Measurements from ENCODE around the gene MYO7B.

MYO7B gene

DNA sequence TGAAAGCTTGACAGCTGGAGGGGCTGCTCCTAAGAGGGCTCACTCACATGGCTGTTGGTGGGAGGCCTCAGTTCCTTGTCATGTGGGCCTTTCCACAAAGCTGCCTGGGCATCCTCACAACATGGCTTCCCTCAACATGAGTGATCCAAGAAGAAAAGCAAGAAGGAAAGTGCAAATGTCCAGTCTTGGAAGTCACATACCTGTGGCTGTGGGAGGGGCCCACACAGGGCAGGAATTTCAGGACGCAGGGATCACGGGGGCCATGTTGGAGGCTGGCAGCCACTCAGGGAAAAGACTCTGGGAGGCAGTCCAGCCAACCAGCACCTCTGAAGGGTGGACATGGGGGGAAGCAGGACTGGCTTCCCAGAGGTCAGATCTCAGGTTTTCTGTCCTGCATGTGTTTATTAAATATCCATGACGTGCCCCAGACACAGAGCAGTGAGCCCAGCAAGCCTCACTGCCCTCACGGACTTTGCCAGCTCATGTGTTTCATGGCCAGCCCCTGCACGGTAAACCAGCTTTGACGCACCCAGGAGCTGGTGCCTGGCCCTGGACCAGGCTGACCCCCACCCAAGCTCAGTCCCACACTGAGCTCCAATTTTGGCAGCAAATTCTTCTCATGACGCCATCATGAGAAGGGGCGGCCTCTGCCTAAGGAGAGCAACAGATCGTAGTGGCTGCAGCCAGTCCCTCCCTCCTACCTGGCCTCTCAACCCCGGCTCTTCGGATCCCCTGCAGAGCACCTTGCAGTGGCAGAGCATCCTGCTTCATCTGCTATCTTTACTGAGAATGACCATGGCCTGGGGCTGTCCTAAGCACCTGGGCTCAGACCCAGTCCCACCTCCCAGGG is 75.8 kb downstream of the MYO7B start:
- DNase-seq: no peak

- DNase-seq: no peak
Observed at GRCh38 chr2:127612111-127612822, 76.8 kb downstream of the MYO7B start.

DNA sequence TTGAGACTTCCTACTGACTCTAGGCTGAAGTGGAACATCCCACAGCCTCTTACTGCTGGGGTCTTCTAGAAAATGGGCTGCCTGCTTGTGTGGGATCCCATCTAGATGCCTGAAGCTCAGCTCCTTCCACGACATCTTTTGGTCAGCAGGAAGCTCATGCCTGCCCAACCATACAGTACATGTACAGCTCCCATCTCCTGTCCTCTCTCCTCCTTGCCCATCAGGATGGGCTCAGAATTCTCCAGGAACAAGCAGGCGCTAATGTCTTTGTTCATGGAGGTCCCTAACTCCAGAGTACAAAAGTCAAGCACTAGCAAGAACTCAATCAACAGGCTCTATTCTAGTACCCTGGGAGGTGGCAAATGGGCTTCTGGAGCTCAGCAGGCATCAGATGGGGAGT is 78.8 kb downstream of the MYO7B start:
- no peak for DNase-seq

- DNase-seq: no peak
Observed at GRCh38 chr2:127614731-127615130, 79.2 kb downstream of the MYO7B start.

DNA sequence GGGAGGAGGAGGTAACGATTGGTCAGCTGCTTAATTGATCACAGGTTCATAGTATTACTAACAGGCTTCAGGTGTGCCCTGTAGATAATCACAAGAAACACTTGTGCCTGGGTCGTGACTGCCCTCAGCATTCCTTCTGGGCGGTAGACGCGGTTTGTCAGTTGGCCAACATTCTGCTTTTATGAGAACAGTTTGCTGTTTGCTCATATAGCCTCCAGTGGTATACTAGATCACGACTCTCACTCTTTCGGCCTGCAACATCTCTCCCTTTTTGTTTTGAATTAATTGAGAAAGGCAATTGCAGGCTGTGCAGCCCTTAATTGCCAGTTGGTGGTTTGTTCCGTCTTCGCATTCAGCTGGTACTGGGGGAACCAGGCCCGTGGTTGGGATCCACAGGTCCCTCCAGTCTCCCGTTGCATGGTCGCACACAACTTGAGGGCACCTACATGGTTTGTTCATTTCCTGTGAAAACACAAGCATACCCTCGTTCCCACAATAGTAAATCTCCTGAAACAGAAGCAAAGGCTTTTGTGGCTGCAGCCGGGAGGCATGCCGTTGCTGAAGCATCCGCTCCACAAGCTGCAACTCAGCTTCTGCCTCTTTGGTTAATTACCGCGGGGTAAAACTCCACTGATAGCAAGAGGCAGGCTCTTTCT is 80.2 kb downstream of the MYO7B start:
- DNase-seq: no peak

- DNase-seq: no peak
Observed at GRCh38 chr2:127618551-127619202, 83.2 kb downstream of the MYO7B start.

- no peak for DNase-seq
Observed at GRCh38 chr2:127619203-127619590, 83.7 kb downstream of the MYO7B start.

DNA sequence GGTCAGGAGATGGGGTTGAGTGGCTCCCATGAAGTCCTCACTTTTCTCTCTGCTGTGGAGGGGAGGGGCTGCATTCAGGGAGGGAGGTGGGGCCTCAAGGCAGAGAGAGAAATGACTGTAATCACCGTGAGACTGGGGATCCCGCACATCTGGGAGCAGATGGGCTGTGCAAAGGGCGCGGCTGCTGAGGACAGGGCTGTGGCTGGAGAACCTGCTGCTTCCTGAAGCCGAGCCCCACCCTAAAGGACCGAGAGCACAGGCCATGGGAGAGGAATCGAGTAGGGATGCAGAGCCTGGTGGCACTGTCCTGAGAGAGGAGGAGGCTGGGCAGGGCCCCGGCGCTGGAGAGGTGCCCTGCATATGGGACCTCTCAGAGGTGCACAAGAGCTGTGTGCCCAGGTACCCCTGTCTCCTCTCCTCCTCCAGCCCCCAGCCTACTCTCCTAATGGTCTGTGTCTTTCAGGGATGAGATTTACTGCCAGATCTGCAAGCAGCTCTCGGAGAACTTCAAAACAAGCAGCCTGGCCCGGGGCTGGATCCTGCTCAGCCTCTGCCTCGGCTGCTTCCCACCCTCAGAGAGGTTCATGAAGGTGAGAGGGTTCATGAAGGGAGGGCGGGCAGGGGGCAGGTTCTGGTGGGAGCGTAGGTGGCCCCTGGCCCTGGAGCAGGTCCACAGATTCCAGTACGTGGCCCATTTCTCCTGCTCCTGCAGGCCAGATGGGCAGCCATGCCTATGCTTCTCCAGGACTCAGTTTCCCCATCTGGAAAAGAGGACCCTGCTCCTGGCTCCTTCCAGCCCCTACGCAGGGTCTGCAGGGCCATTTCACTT is 84.6 kb downstream of the MYO7B start:
- DNase-seq: no peak

DNA sequence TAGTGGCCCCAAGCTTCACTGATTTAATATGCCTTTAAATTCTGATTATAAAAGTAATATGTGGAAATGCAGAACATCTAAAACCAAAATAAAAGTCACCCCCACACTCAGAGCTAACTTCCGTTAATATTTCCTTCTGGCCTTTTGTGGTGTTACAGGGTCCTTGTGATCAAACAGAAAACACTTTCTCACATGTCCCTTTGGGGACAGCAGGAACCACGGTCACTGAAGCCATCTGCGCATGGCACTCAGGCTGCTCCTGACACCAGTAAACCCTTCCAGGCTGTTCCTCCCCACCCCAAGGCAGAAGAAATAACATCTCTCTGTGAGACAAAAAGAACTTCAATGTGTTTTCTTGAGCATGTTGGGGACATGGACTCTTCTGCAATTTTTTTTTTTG is 85.4 kb downstream of the MYO7B start:
- no peak for DNase-seq

DNA sequence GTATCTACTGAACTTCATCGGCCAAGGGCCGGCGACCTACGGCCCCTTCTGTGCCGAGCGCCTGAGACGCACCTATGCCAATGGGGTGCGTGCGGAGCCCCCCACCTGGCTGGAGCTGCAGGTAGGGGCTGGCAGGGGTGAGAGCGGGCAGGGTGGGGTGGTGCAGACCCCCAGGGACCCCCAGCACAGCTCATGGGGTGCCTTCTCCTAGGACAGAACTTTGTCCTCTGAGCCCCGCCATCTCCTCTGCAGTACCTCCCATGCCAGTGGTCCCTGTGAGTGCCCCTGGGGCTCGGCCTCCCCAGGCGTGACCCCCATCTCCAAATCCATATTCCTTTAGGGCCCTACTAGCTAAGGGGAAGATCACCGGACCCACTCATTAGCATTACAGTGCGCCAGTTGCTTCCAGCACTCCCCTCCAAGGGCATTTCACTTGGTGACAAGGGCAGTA is 86.5 kb downstream of the MYO7B start:
- no peak for DNase-seq

GRCh38 chr2:127622561-127623387 is 87.3 kb downstream of the MYO7B start:
- DNase-seq: no peak

DNA sequence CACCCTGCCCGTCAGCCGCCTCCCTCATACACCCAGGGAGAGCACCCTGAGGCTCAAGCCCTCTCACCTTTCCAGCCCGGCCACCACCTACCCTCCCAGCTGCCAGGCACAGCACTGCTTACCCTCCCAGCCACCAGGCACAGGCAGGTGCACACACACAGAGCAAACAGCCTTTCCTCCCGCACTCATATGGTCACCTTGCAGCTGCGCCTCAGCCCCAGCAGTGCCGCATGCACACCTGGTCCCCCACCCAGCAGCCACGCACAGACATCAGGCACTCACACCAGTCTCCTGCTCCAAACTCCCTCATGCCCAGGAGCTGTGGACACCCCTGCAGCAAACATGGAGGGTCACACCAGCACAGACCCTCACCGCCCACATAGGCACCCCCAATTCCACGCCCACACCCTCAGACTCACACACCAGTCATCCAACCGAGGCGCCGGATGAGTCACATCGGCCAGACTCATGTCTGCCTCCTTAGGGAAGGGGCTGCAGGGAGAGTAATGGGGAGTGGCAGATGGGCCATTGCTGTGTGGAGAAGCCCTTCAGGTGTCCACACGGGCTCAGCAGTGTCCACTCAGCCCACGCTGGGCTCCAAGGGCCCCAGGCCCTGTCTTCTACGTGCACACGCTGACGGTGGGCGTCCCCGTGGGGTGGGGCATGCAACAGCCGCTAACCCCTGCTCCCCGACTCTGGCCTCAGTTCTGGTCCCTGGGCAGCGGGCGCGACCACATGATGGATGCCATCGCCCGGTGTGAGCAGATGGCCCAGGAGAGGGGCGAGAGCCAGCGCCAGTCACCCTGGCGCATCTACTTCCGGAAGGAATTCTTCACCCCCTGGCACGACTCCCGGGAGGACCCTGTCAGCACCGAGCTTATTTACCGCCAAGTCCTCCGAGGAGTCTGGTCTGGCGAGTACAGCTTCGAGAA is 88.2 kb downstream of the MYO7B start:
- no peak for DNase-seq

DNA sequence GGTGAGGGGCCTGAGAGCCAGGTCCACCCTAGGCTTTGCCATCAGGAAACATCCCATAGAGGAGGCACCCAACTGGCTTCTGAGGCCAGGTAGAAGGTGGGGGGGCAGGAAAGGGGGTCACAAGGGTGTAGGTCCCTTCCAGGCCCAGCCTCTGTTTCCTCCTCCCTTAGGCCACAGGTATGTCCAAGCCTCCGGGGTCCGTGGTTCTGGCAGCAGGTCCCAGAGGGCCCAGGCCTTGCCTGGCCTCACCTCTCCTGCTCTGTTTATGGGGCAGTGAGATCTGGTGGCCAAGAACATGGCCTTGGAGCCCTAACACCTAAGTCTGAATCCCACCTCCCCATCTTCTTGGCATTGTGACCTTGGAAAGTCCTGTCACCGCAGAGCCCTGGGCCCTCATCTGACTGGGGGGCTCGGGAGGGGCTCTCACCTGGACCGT is 88.9 kb downstream of the MYO7B start:
- DNase-seq: no peak

GRCh38 chr2:127624756-127625571 is 89.5 kb downstream of the MYO7B start:
- DNase-seq: no peak

DNA sequence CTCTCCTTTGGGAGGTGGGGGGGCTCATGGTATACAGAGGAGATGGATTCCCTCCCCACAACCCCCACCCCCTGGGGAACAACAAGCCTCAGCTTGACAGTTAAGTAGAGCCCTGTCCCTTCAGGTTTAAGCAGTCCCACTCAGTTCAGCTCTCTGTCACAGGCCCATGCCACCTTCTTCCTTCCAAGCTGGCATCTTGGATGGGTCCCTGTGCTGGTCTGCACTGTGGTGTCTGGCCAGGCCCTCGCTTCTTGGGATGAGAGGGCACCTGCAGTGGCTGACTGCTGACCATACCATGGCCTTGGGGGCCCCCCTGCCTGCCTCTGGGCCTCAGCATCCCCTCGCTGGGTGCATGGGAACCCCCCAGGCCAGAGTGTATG is 90.1 kb downstream of the MYO7B start:
- DNase-seq: no peak

- no peak for DNase-seq
Observed at GRCh38 chr2:127626175-127626574, 90.7 kb downstream of the MYO7B start.

- no peak for DNase-seq
Observed at GRCh38 chr2:127626917-127627739, 91.6 kb downstream of the MYO7B start.

Measured in NCI-H748 treated with DMSO at 0.1 percent for 48 hours (cell line).